GM19240 (cell line): ENCODE data around the gene DCXR.

Experiments
- DNase-seq: peaks from one replicate; pipeline ENCODE4 v3.0.0; 2011; ENCODE audit warnings: low spot score; ENCODE audit not compliant: insufficient read length

Gene DCXR

DNA sequence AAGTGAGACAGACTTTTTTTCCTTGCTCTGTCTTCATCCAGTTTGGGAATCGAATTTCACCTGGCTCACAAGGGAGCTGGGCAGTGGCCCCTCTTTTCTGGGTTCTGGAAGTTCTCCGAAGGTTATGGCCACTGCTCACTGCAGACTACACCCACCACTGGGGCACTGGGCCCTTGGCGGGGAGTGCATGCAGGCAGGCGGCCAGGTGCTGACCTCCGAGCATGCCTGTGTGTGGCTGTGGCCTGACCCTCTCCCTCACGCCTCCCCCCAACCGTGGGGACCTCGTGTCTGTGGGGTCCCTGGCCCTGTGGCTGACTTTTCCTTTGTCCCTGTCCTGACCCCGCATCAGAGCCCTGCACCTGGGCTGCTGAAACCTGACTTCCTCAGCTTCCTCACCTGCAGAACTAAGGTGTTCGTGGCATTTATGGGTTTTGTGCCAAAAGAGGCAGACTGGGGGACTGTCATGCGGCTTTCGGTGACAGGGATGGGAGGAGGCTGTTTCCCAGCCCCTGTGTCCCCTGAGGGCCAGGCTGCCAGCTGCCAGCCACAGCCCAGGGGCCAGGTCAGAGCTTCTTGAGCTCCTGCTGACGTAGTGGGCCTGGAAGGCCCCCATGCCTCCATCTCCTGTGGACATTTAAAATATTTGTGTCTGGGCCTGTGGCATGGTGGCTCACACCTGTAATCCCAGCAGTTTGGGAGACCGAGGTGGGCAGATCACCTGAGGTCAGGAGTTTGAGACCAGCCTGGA lies 38.6 kb downstream of the DCXR start:
- DNase-seq: no peak

DNA sequence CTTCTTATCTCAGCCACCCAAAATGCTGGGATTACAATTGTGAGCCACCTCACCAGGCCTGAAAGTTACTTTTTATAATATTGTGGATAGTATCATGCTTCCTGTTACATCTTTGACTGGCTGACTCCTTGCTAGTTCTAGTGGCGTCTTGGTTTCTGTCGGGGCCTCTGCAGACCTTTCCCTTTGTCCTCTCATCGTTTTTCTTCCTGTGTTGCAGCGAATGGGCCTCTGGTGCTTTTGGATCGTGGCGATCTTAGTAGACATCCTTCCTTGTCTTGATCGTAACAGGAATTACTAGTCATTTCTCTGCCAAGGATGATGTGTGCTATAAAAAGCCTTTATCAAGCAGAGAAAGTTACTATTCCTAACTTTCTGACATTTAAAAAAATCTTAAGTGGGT lies 39.3 kb downstream of the DCXR start:
- no peak for DNase-seq

DNA sequence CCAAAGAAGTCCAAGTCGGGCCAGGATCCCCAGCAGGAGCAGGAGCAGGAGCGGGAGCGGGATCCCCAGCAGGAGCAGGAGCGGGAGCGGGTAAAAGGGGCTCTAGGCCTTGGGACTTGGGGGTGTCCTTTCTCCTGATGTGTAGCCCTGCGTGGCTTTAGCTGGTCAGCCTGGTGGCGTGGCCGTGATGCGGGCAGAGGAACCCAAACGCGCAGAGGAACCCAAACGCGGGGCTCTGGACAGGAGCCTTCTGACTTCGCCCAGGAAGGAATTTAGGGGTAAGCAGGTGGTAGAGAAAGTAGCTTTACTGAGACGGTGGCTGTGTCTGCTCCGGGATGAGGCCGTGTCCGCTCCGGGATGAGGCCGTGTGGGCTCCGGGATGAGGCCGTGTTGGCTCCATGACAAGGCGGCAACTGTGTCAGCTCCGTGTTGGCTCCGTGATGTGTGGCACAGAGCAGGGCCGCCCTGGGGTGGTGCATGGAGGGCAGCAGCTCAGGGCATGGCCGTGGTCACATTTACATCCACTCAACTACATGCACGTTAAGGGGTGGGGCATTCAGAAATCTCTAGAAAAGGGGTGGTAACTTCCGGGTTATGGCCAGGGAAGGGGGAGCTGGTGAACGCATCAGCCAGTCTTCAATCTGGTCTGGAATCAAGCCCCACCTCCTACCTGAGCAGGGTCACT lies 40.6 kb downstream of the DCXR start:
- DNase-seq: no peak

DNA sequence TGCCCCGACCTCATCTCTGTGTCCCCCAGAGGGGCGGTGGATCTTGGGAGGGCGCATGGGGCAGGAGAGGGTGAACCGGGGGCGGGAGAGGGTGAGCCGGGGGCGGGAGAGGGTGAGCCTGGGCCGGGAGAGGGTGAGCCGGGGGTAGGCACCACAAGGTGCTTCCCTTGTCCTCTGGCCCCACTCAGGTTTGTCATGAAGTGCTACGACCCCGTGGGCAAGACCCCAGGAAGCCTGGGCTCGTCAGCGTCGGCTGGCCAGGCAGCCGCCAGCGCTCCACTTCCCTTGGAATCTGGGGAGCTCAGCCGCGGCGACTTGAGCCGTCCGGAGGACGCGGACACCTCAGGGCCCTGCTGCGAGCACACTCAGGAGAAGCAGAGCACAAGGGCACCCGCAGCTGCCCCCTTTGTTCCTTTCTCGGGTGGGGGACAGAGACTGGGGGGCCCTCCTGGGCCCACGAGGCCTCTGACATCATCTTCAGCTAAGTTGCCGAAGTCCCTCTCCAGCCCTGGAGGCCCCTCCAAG lies 41.2 kb downstream of the DCXR start:
- DNase-seq: no peak

DNA sequence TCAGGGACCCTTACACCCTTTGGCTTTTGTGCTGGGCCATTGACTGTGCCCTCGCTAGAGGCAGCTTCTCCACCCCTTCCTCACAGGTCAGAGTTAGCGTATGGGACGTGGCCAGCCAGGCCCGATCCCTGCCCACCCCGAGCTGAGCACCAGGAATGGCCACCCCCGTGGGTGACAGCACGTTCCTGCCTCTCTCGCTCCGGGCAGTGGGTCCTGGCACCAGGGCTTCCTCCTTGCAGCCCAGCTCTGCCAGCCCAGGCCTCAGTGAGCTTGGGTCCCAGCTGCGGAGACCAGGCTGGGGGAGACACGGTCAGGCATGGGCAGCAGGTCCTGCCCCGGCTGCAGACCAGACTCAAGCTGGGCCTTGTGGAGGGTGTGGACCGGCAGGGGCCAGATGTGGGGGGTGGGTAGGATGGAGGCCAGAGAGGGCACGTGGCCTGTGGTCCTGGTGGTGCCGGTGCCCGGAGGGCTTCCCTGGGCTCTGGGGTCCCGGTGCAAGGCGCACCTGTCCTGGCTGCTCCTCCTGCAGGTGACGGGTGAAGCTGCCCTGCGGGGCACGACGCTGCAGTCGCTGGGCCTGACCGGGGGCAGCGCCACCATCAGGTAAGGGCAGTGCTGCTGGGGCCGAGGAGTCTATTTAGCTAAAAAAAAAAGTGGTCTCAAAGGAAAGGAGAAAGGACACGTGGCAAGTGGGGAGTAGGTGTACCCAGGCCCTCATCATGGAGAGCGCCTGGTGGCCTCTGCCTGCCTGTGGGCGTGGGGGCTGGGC lies 41.9 kb downstream of the DCXR start:
- DNase-seq: no peak

DNA sequence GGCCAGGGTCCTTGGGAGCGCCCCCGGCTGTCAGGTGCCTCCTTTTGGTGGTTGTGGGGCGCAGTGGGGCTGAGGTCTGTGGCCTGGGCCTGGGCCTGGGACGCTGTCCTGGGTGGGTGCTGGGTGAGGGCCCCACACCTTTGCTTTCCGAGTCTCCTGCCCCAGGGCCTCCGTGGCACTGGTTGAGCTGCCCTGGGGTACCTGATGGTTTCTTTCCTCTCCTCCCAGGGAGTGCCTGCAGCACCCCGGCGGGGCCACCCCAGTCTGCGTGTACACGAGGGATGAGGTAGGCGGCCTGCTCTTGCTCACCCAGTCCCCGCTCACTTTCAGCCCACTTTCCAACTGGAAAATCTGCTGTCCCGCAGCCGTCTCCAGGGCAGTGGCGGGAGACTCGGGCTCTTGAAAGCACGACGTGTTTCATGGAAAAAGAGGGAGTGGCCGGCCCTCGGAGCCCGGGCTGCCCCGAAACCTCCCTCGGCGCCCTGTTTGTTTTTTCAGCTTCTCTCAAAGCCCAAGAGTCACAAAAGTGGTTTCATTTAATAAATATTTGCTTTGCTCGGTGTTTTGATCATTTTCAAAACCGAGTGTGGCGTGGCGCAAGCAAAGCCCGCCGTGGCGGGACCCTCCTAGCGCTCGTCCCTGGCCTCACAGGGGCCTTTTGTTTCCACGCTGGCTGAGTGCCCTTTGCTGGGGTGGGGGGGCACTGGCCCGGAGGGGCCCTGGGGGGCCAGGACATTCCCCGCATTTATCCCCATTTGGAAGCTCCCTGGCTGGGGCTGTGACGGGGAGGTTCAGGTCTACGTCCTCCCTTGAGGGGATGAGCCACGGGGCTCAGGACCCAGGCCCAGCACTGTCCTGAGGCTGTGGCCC lies 42.7 kb downstream of the DCXR start:
- DNase-seq: no peak

DNA sequence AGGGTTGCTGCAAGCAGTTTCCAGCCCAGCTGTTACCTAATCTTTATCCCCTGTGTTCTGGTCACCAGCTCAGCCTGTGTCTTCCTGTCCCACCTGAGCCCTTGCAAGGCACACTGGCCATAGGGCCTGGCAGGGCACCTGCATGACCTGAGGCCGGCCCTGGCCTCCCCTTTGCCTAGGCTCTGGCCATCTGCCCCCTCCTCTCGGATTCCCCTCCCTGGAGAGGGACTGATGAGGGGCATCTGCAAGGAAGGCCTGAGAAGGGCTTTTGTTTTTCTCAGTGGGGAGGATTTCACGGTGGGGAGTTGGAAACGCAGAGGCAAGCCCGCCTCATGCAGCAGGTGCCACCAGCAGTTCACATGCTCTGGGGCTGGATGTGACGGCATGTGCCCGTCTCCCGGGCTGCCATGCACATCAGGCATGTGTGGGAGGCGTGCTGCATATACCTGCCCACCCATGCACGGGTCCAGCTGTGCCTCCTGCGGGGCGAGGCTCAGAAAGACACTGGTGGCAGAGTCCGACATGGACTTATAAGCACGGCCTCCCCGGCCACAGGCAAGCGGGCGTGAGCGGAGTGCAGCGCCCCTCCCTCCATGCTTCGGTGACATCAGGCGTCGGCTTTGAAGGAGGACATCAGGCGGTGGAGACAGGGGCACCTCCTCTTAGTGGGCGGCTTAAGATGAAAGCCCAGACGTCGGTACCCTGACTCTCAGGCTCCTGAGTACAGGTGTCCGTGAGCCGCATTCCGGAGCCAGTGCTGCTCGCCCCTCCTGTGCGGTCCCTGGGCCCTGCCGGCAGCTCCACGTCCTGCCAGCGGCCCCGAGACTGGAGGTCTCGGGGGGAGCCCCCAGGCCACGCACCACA lies 43.5 kb downstream of the DCXR start:
- no peak for DNase-seq

DNA sequence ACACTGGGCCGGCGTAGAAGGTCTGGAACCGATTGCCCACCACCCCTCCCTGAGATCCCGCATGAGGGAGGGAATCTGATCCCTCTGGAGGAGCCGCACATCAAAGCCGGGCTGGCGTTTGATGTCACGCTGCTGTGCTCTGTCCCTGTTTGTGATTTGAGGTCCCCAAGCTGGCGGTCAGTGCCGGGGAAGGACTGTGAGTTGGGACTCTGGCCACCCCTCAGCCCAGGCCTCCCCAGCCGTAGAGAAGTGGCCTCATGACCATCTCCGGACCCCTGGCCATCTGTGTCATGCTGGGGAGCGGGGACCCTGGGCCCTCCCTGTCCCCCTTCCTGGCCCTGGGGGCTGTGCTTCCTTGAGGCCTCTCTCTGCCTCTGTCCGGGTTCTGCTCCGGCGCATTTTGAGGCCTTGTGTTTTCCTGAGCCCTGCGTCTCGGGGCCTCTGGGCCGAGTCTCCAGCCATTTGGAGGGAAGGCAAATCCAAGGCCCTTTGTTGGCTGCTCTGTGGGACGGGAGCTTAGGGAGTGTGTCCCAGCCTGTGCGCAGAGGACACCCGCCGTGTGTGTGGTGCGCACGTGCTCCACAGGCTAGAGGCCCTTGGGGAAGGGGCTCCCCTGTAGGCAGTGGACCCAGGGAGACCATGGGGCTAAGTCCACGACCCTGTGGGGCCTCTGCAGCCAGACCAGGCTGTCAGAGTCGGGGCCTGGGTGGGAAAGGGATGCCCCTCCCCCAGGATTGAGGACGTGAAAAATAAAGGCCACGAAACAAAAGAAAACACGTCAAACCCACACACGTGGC lies 45.0 kb downstream of the DCXR start:
- no peak for DNase-seq

DNA sequence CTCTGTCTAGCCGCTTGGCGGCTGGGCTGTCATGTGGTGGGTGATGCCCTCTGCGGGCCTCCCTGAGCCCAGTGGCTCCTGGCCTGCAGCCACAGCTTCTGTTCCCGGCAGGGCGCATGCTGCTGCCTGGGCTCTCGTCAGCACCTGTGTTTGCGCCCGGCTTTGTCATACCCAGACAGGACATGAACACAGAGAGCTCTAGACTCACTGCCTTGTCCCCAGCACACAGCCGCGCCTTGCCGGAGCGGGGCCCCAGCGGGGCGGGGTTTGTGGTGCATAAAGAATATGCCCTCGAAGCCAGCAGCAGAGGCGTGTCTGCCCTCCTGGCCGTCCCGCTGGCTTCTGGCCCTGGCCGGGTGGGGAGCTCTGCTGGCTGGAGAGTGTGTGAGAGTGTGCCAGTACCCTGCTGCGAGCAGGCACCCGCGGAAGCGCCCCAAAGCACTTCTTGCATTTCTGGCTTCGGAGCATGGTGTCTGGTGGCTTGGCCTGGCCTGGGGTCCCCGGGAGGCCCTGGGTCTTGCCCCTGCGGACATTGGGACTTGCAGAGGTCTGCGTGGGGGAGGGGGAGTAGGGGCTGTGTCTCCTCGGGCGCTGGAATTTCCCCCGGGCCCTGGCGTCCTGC lies 45.7 kb downstream of the DCXR start:
- DNase-seq: no peak

DNA sequence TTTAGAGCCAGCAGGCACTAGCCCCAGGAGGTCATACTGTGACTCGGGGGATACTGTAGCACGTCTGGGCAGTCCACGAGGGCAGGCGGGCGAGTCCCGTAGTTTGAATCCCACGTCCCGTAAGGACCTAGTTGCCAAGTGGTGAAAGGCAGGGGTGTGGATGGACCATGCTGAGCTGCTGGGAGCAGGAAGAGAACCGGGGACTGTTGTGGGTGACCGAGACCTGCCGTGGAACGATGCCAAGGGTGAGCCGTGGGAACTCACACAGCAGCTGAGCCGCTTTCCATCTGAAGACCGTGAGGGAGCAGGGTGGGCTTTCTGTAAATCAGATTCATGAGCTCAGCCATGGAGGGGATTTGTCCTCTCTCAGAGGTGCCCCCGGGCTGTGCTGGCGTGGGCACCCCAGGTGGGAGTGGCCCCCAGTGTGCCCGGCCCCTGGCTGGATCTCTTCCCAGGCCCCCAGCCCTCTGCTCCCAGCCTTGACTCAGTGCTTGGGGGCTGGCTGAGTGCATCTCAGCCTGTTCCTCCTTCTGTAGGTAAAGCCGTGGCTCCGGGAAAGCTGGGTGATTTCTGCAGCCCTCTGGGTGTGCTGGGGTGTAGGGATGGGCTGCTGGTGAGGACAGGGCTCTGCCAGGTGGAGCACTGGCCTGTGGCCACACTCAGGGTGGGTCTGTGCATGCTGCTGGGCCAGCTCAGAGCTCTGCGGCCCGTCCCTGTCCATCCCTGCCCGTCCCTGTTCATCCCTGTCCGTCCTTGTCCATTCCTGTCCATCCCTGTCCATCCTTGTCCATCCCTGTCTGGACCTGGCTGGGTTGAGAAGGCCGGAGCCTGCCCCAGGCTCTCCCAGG lies 46.4 kb downstream of the DCXR start:
- DNase-seq: no peak

DNA sequence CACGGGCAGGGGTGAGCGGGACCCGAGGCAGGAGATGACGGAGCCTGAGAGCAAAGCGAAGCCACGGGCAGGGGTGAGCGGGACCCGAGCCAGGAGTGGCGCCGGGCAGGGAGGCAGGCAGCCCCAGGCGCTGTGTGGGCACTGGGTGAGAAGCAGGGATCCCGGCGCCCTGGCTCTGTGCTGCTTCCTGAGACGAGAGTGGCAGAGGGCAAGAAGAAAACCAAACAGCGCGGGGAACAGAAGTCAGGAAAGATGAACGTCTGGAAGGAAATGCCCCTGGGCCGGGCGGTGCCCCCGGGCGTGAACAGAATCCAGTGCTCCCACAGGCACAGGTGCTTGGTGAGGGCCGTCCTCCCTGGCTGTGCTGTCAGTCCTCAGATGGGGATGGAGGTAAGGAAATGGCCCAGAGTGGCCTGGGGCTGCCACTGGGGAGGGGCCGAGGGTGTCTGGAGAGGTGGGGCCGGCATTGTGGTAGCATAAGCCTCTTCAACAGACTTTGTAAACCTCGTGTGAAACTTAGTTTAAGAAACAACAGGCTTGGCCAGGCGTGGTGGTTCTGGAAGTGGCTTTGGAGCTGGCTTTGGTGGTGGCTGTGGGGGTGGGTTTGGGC lies 50.2 kb downstream of the DCXR start:
- no peak for DNase-seq

DNA sequence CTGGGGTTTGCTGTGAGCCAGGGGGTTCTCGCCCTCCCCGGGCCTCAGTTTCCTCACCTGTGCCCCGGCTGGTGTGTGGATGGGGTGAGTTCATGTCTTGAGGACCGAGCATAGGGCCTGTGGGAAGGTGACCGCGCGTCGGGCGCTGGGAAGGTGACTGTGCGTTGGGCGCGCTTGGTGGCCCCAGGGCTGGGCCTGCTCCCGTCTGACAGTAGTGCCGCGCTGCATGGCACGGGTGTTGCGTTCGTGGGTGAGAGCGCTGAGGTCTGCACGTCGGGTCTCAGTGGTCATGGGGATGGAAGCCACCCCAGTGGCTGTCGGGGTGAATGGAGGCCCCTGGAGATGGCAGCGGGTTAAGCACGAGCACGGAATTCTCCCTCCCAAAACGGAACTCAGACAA lies 50.9 kb downstream of the DCXR start:
- no peak for DNase-seq
